ENCODE results near the gene SASH1.

- TF ChIP-seq POLR2A (IDR thresholded peaks at IDR 0.05; ENCODE audit: low read depth, low read length) (no peak), CTCF (IDR thresholded peaks at IDR 0.05; ENCODE audit: extremely low read depth in 1 of 2, insufficient read depth in 1 of 2, low read depth in 1 of 2, low read length in 2 of 2) (peak; percentile 76 to 94), POLR2AphosphoS5 (IDR thresholded peaks at IDR 0.05; ENCODE audit: insufficient read depth, low read depth, low read length) (peak; percentile 24), MAX (IDR thresholded peaks at IDR 0.05; ENCODE audit: insufficient read depth, insufficient read length) (no peak), FOS (IDR thresholded peaks at IDR 0.05; ENCODE audit: borderline replicate concordance, insufficient read depth, low read length) (no peak), JUN (IDR thresholded peaks at IDR 0.05; ENCODE audit: borderline replicate concordance, insufficient read depth, insufficient read length, low read depth) (no peak), EZH2 (IDR thresholded peaks at IDR 0.05; ENCODE audit: borderline replicate concordance, low read depth, low read length, severe bottlenecking) (no peak), MYC (IDR thresholded peaks at IDR 0.05; ENCODE audit: low read depth, low read length) (no peak), GATA2 (IDR thresholded peaks at IDR 0.05; ENCODE audit: insufficient read depth, insufficient read length, low read depth, low read length) (no peak)
Observed at GRCh38 chr6:148464319-148465010, 121.8 kb downstream of the SASH1 start.

Data from endothelial cell of umbilical vein (primary cell).